ENCODE data around the gene NRBP1. TPM values are rescaled to one million over a fixed set of nuclear protein-coding genes. Genes with fewer than 3 reads are reported as not detected.

Gene NRBP1
- total RNA-seq, 3 donors from 2014 or later (not counting 1 experiment from before 2014, with no cell fraction given), result 240 to 278 (median 262) TPM

DNA sequence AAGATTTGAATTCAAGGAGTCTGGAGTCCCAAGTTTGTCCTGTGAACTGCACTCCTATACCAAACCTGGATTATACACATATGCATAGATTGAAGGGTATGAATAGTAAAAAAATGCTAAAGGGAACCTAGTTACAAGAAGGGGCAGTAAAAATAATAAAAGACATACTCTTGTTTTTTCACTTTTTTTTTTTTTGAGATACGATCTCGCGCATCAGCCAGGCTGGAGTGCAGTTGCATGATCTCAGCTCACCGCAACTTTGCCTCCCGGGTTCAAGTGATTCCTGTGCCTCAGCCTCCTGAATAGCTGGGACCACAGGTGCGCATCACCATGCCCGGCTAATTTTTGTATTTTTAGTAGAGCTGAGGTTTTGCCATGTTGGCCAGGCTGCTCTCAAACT is 36.0 kb downstream of the NRBP1 start:
- Histone ChIP-seq H3K4me3 (ENCODE audit: low read length) (no peak overlapping the region), H3K36me3 (ENCODE audit: control insufficient read depth, insufficient read depth, low read length) (peaks cover under 1% of the 10 kb centered on the region), H3K4me1 (ENCODE audit: control insufficient read depth, insufficient read depth, low read length) (no peaks in the 10 kb centered on the region), H3K27me3 (ENCODE audit: control insufficient read depth, insufficient read depth, low read length) (no peaks in the 10 kb centered on the region), H3K9me3 (ENCODE audit: control insufficient read depth, insufficient read depth, low read length) (no peaks in the 10 kb centered on the region), H3K27ac (ENCODE audit: low read length) (no peak overlapping the region)
- 95% methylated on average over 7 of the region's 7 CpGs for WGBS (ENCODE audit: insufficient coverage)
- Mint-ChIP-seq H3K27ac (no peak overlapping the region), H3K4me1 (no peaks in the 10 kb centered on the region), H3K27me3 (ENCODE audit: low read depth in 2 of 2) (no peaks in the 10 kb centered on the region), H3K36me3 (no peaks in the 10 kb centered on the region), H3K4me3 (no peak overlapping the region), H3K9me3 (no peaks in the 10 kb centered on the region)
- TF ChIP-seq, protein P1, sequence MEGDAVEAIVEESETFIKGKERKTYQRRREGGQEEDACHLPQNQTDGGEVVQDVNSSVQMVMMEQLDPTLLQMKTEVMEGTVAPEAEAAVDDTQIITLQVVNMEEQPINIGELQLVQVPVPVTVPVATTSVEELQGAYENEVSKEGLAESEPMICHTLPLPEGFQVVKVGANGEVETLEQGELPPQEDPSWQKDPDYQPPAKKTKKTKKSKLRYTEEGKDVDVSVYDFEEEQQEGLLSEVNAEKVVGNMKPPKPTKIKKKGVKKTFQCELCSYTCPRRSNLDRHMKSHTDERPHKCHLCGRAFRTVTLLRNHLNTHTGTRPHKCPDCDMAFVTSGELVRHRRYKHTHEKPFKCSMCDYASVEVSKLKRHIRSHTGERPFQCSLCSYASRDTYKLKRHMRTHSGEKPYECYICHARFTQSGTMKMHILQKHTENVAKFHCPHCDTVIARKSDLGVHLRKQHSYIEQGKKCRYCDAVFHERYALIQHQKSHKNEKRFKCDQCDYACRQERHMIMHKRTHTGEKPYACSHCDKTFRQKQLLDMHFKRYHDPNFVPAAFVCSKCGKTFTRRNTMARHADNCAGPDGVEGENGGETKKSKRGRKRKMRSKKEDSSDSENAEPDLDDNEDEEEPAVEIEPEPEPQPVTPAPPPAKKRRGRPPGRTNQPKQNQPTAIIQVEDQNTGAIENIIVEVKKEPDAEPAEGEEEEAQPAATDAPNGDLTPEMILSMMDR (IDR thresholded peaks at IDR 0.05), result no peak
- no peak for DNase-seq
- ATAC-seq, result no peak
- intact Hi-C loops (cut with micrococcal nuclease), result no loop called here

DNA sequence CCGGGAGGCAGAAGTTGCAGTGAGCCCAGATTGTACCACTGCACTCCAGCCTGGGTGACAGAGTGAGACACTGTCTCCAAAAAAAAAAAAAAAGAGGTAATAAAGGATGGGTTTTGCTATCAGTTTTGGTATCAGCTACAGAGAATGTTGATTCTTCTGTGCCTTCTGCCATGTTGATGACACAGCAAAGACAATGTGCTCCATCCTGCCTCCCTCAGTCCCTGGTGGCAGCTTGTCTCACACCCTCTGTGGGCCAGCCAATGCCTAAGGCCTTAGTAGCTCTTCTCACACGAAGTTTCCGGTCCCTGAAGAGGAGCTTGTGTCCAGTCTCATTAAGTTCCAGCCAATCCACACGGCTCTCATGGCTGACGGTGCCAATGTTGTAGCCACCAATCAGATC is 43.5 kb downstream of the NRBP1 start:
- ATAC-seq (no peak), DNase-seq (no peak)
- Mint-ChIP-seq H3K27me3 (ENCODE audit: low read depth in 2 of 2) (no peaks in the 10 kb centered on the region), H3K4me1 (no peaks in the 10 kb centered on the region), H3K4me3 (no peak overlapping the region), H3K27ac (no peak overlapping the region), H3K36me3 (peaks cover 26% of the 10 kb centered on the region), H3K9me3 (no peaks in the 10 kb centered on the region)
- Histone ChIP-seq H3K27ac (ENCODE audit: low read length) (no peak overlapping the region), H3K36me3 (ENCODE audit: control insufficient read depth, insufficient read depth, low read length) (peaks cover 18% of the 10 kb centered on the region), H3K9me3 (ENCODE audit: control insufficient read depth, insufficient read depth, low read length) (no peaks in the 10 kb centered on the region), H3K4me1 (ENCODE audit: control insufficient read depth, insufficient read depth, low read length) (no peaks in the 10 kb centered on the region), H3K4me3 (ENCODE audit: low read length) (no peak overlapping the region), H3K27me3 (ENCODE audit: control insufficient read depth, insufficient read depth, low read length) (no peaks in the 10 kb centered on the region)
- intact Hi-C loops (cut with micrococcal nuclease), result no loop called here
- TF ChIP-seq, protein P1 (IDR thresholded peaks at IDR 0.05), result no peak
- WGBS (ENCODE audit: insufficient coverage), result over 99% methylated on average over 5 of the region's 5 CpGs

DNA sequence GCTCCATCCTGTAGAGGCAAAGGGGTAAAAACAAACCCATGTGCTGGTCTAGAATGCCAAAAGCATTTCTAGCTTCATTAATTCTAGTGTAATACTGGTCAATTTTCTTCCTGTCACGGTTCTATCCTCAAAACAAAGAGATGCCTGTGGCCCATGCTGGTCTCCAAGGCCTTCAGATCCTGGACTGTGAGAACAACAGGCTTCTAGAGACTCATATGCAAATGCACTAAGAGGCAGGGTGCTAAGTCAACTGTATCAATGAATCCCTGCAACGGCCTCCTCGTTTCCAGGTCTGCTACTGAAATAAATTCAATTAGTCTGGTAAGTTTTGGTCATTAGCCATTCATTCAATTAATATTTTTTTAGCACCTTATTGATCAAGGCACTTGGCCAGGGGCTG is 57.1 kb downstream of the NRBP1 start:
- 78% methylated on average over 3 of the region's 3 CpGs for WGBS (ENCODE audit: insufficient coverage)
- H3K9me3 Mint-ChIP-seq, result no peaks in the 10 kb centered on the region
- ATAC-seq, result no peak

More for the DNA sequence above, 57.1 kb downstream of the NRBP1 start:
- H3K36me3 ChIP-seq (ENCODE audit: control insufficient read depth, insufficient read depth, low read length), result peaks cover 11% of the 10 kb centered on the region
- peak overlapping the region in 1 of 2 donors; percentile 45 for H3K27ac Mint-ChIP-seq
- no peak for DNase-seq
- no peak overlapping the region for H3K4me3 ChIP-seq (ENCODE audit: low read length)
- H3K27me3 ChIP-seq (ENCODE audit: control insufficient read depth, insufficient read depth, low read length), result no peaks in the 10 kb centered on the region
- TF ChIP-seq, protein P1 (IDR thresholded peaks at IDR 0.05), result no peak
- no peak overlapping the region for H3K27ac ChIP-seq (ENCODE audit: low read length)
- H3K27me3 Mint-ChIP-seq (ENCODE audit: low read depth in 2 of 2), result no peaks in the 10 kb centered on the region
- H3K4me3 Mint-ChIP-seq, result no peak overlapping the region
- intact Hi-C loops (cut with micrococcal nuclease), result loop anchor here (5.0 kb wide), 2 partner anchors 113 to 273 kb away; partner anchors contain the start of genes ATRAID, EIF2B4, SLC5A6 and SNX17
- H3K4me1 ChIP-seq (ENCODE audit: control insufficient read depth, insufficient read depth, low read length), result peaks cover 14% of the 10 kb centered on the region
- peaks cover 14 to 20% of the 10 kb centered on the region in 2 donors for H3K4me1 Mint-ChIP-seq
- no peaks in the 10 kb centered on the region for H3K9me3 ChIP-seq (ENCODE audit: control insufficient read depth, insufficient read depth, low read length)
- peaks cover 11% of the 10 kb centered on the region for H3K36me3 Mint-ChIP-seq
